Body of pancreas (tissue), 4 donors: ENCODE results near the gene GPI.

ENCODE experiments used
- CTCF ChIP-seq, 7 experiments: fragments of 450-650 bp in 4 of 7; fragments of 200-600 bp in 3 of 7; sonication (generic) in 3 of 7; IDR thresholded peaks; one replicate each; pipeline ENCODE4 v1.5.1; 2016 to 2019; ENCODE audit warnings: antibody characterized with exemption in 7 of 7
- POLR2A ChIP-seq, 3 donors: fragments of 450-650 bp; IDR thresholded peaks; one replicate each; pipeline ENCODE4 v1.6.1; 2016; ENCODE audit warnings: antibody characterized with exemption in 3 of 3, mild to moderate bottlenecking in 2 of 3

GRCh38 chr19:34403784-34404108, 38.8 kb downstream of the GPI start:
- TF ChIP-seq CTCF (IDR thresholded peaks at IDR 0.05): no peak
- no peak for TF ChIP-seq POLR2A (IDR thresholded peaks at IDR 0.05)
